Measurements from ENCODE around the gene IL4I1. TPM values are rescaled to one million over a fixed set of nuclear protein-coding genes. Genes with fewer than 3 reads are reported as not detected.

IL4I1 gene
- total RNA-seq, 4 donors from 2014 or later: 0.56 to 0.91 (median 0.73) TPM

GRCh38 chr19:49881672-49882394 lies 14.9 kb downstream of the IL4I1 start:
- no peak overlapping the region for H3K4me3 ChIP-seq
- H3K27me3 ChIP-seq: no peaks in the 10 kb centered on the region
- peaks cover 0 to 6% (median 0%) of the 10 kb centered on the region in 3 donors for H3K9me3 ChIP-seq
- TF ChIP-seq POLR2A (IDR thresholded peaks at IDR 0.05) (no peak), CTCF (IDR thresholded peaks at IDR 0.05) (no peak)
- intact Hi-C loops (cut with DNase I): no loop called here
- no peak for DNase-seq
- peaks cover 6 to 13% (median 12%) of the 10 kb centered on the region in 3 donors for H3K4me1 ChIP-seq
- no peak overlapping the region for H3K27ac ChIP-seq
- 88 to 90% methylated on average over 23 to 30 of the region's 31 CpGs for WGBS, 2 donors
- H3K36me3 ChIP-seq: peaks cover 45 to 82% (median 59%) of the 10 kb centered on the region in 3 donors

GRCh38 chr19:49881186-49881585 lies 15.5 kb downstream of the IL4I1 start:
- TF ChIP-seq CTCF (IDR thresholded peaks at IDR 0.05): no peak
- TF ChIP-seq POLR2A (IDR thresholded peaks at IDR 0.05): no peak
- no peak overlapping the region for H3K27ac ChIP-seq
- no peak overlapping the region for H3K4me3 ChIP-seq
- intact Hi-C loops (cut with DNase I): no loop called here
- peaks cover 0 to 6% (median 0%) of the 10 kb centered on the region in 3 donors for H3K9me3 ChIP-seq
- peaks cover 6 to 13% (median 12%) of the 10 kb centered on the region in 3 donors for H3K4me1 ChIP-seq
- 98 to 100% methylated on average over 6 to 14 of the region's 17 CpGs for WGBS, 2 donors
- H3K36me3 ChIP-seq: peaks cover 45 to 76% (median 59%) of the 10 kb centered on the region in 3 donors
- no peak for DNase-seq
- no peaks in the 10 kb centered on the region for H3K27me3 ChIP-seq

GRCh38 chr19:49880162-49880869 lies 16.4 kb downstream of the IL4I1 start:
- 93 to 100% methylated on average over 1 to 3 of the region's 10 CpGs for WGBS, 2 donors
- no peak overlapping the region for H3K27ac ChIP-seq
- H3K4me3 ChIP-seq: no peak overlapping the region
- intact Hi-C loops (cut with DNase I): no loop called here
- no peak for TF ChIP-seq POLR2A (IDR thresholded peaks at IDR 0.05)
- no peak for TF ChIP-seq CTCF (IDR thresholded peaks at IDR 0.05)
- no peak for DNase-seq
- H3K27me3 ChIP-seq: no peaks in the 10 kb centered on the region
- H3K9me3 ChIP-seq: peaks cover 0 to 6% (median 0%) of the 10 kb centered on the region in 3 donors
- H3K36me3 ChIP-seq: peaks cover 45 to 67% (median 59%) of the 10 kb centered on the region in 3 donors
- H3K4me1 ChIP-seq: peaks cover 12 to 20% (median 16%) of the 10 kb centered on the region in 3 donors

GRCh38 chr19:49879243-49879963 lies 17.3 kb downstream of the IL4I1 start:
- Histone ChIP-seq H3K4me3 (no peak overlapping the region), H3K9me3 (peaks cover 0 to 6% (median 0%) of the 10 kb centered on the region in 3 donors), H3K4me1 (peaks cover 17 to 29% (median 25%) of the 10 kb centered on the region in 3 donors), H3K27me3 (no peaks in the 10 kb centered on the region), H3K27ac (peak overlapping the region in 2 of 4 donors; percentile 98), H3K36me3 (peaks cover 40 to 61% (median 53%) of the 10 kb centered on the region in 3 donors)
- intact Hi-C loops (cut with DNase I): loop anchor here (10.0 kb wide), 1 partner anchor 65 kb away; the partner anchor contains the start of genes FUZ and MED25
- no peak for DNase-seq
- WGBS, 2 donors: 91 to 93% methylated on average over 12 of the region's 12 CpGs
- TF ChIP-seq CTCF (IDR thresholded peaks at IDR 0.05) (no peak), POLR2A (IDR thresholded peaks at IDR 0.05) (no peak)

Measured in esophagus squamous epithelium (tissue), 5 donors.